Raji (cell line): Measurements from ENCODE around the gene CACTIN.
A peak's percentile ranks its signal among the peaks of the same experiment; 100 is the strongest.

Source experiments
- POLR2A ChIP-seq: IDR thresholded peaks from 2 replicates; pipeline ENCODE4 v1.6.1; 2011; ENCODE audit warnings: low read depth, low read length, control low read depth; ENCODE audit not compliant: insufficient read depth

Gene CACTIN

DNA sequence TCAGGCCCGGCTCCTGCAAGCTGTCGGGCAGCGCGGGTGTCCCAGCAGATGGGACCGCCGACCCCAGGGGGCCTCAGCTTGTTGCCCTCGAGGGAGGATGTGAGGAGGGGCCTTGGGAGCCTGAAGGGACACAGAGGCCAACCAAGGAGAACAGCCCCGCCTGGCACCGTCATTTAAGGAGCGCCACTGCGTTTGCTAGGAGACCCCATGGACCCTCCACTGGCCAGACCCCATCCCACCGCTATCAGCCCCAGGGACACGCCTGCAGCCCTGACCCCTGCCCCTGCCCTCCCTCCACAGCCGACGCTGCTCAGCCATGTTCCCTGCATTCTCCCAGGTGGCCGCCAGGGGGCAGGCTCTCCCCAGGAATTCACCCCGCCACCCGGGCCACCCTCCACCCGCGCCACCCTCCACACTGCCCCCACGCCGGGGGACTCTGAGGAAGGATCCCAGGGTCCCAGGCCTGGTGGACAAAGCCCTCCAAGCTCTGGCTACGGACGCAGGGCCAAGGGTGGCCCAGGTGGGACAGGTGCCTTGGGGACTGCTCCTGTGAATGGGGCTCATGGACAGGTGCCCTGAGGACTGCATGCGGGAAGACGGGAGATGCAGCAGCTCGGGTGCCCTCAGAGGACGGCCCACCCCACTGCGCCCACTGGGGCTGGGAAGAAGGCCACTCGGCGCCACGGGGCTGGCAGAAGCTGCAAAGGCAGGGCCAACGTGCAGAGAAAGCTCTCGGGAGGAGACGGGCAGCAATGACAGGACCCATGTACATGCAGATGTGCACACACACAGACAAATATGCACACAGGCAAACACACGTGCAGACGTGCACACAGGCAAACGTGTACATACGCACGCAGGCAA is 39.3 kb upstream of the CACTIN start:
- no peak for TF ChIP-seq POLR2A

GRCh38 chr19:3664879-3665642 is 38.5 kb upstream of the CACTIN start:
- TF ChIP-seq POLR2A = peak; percentile 73

GRCh38 chr19:3663838-3664237 is 37.2 kb upstream of the CACTIN start:
- TF ChIP-seq POLR2A = no peak

GRCh38 chr19:3661284-3662238 is 35.0 kb upstream of the CACTIN start:
- no peak for TF ChIP-seq POLR2A

DNA sequence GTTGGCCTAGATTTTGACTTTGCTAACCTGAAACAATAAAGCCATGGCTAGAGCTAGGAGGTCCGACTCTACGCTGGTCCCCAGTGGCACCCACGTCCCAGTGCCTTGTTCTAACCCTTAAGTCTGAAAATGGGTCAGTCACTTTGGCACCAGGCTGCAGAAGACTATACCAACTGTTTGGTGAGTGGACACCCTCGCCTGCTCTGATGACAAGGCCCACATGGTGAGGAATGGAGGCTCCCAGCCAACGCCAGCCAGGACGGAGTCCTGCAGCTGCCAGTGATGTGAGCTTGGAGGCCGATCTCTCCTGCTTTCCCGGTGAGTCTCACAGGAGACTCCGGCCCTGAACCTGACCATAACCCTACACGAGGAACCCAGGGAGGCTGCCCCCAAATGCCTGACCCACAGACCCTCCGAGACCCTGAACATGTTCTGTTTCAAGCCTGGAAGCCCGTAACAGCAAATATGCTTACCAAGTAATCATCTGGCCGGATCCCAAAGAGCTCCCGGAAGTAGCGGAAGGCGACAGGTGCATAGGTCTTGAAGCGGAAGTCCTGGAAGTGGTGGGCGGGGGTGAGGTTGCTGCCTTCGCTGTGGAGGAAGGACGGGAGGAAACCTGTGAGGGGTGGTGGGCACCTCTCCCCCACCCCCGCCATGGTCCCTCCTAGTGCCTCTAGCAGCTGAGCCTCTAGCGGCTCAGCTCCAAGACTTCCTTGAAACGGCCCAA is 34.1 kb upstream of the CACTIN start:
- no peak for TF ChIP-seq POLR2A

- TF ChIP-seq POLR2A = no peak
Measured at GRCh38 chr19:3659746-3660112, 33.1 kb upstream of the CACTIN start.

GRCh38 chr19:3658870-3659745 is 32.5 kb upstream of the CACTIN start:
- TF ChIP-seq POLR2A = no peak

- TF ChIP-seq POLR2A = no peak
Measured at GRCh38 chr19:3658004-3658869, 31.6 kb upstream of the CACTIN start.

GRCh38 chr19:3657395-3657769 is 30.8 kb upstream of the CACTIN start:
- TF ChIP-seq POLR2A = no peak

GRCh38 chr19:3656747-3657394 is 30.3 kb upstream of the CACTIN start:
- TF ChIP-seq POLR2A = no peak

DNA sequence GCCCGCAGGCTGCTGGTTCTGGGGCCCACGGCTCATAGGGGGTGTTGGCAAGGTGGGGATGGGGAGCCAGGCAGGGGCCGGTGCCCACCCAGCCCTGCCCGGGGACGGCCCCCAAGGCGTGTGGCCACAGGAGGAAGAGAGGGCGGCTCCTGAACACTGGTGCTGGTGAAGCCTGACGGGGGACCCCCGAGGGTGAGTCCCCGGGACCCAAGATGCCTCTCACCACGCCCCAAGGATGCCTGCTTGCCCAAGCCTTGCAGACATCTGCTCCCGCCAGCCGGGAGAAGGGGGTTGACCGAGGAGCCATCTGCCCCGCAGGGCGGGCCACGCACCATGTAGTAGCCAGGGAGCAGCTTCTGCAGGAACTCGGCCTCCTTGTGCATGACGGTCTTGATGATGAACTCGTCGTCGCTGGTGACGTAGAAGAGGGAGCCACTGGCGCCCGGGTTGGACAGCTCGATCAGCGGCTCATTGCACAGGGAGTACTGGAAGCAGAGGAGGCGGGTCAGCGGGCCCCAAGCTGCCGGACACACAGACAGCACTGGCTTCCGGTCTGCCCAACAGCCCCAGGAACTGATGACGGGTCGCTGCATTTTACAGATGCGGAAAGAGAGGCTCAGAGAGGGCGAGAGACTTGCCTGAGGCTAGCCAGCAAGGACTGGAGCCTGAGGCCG is 29.6 kb upstream of the CACTIN start:
- no peak for TF ChIP-seq POLR2A
